Tongue (tissue), 2 donors: ENCODE data around the gene CNN1. TPM values are rescaled to one million over a fixed set of nuclear protein-coding genes. Genes with fewer than 3 reads are reported as not detected.

ENCODE experiments used
- DNase-seq: peaks from one replicate; pipeline ENCODE4 v3.0.0-alpha.2; 2015
- total RNA-seq: library from RNA; depleted of rRNA; stranded (reverse); fragments of >200 nt; gene quantifications from one replicate; pipeline ENCODE4 v1.2.3, GENCODE V29; 2014

The CNN1 gene
- total RNA-seq: 53.1 TPM

- DNase-seq: peak; percentile 82
Measured at GRCh38 chr19:11538232-11539036, at the start of gene CNN1. Gene CNN1 (plus strand): TSS chr19:11538851. CDS start chr19:11538928, 77 bp downstream.

DNA sequence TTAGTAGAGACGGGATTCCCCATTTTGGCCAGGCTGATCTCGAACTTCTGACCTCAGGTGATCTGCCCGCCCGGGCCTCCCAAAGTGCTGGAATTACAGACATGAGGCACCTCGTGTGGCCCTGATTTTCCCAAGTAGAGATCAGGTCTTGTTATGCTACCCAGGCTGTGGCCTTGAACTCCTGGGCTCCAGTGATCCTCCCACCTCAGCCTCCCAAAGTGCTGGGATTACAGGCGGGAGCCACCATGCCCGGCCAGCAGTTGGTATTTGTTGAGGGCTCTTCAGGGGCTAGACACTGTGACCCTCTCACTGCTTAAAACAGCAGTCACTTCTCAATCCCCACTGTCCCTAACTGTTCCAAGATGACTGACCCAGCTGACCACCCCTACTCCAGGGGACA, 49.3 kb upstream of the CNN1 start:
- DNase-seq: no peak

- no peak for DNase-seq
Measured at GRCh38 chr19:11494634-11495285, 43.9 kb upstream of the CNN1 start.

DNA sequence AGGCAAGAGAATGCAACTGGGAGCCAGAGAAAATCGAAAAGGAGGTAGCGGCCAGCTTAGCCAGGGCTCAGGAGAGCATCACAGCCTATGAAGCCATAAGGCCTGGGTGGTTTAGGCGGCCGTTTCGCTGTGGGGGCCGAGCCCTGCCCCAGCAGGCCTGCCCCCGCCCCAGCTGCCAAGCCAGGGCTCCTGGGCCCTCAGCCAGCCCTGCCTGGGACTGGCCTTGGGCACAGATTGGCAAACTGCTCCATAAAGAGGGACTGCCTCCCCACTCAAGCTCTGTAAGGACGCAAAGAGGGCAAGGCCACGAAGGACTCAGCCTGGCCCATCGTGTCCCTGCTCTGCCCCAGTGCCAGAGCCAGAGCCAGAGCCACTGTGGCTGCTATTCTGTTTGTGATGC, 43.2 kb upstream of the CNN1 start:
- DNase-seq: no peak

- DNase-seq: no peak
Measured at GRCh38 chr19:11495885-11496284, 42.8 kb upstream of the CNN1 start.

GRCh38 chr19:11496391-11497163, 42.1 kb upstream of the CNN1 start:
- DNase-seq: peak; percentile 54

DNA sequence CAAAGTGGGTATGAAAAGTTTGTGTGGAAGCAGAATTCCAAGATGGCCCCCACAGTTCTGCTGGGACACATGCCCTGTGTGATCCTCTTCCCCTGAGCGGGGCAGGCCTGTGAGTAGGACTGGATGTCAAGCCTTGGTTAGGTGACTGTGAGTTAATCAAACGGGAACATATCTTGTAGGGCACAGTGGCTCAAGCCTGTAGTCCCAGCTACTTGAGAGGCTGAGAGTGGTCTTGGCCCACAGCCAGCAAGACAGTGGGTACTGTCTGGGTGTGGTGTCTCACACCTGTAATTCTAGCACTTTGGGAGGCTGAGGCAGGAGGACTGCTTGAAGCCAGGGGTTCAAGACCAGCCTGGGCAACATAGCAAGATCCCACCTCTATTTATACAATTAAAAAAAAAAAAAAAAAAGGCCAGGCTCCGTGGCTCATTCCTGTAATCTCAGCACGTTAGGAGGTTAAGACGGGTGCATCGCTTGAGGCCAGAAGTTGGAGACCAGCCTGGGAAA, 39.4 kb upstream of the CNN1 start:
- no peak for DNase-seq

GRCh38 chr19:11499890-11500420, 38.7 kb upstream of the CNN1 start:
- no peak for DNase-seq

DNA sequence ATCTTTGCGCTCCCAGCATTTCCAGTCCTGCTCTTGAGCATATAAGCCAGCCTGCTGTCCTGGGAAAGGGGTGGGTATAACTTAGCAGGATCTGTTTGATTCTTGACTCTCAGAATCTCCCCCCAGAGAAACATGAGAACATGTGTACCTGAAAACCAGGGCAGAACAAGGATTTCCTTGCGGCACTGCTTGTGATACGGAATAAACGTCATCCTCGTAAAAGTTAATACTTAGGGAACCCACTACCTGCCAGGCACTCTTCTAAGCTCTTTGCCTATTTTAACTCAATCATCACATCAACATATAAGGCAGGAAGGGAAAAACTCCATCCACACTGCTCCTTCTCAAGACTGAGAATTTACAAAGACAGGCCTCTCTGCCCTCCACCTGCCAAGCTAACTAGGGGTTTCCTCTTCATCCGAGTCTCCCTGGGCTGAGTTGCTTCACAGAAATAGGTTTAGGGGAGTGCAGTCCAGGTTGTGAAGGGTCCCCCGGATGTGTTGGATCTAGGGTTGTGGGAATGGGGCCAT, 34.1 kb upstream of the CNN1 start:
- DNase-seq: no peak

- peak; percentile 98 for DNase-seq
Measured at GRCh38 chr19:11505032-11505503, 33.6 kb upstream of the CNN1 start.

DNA sequence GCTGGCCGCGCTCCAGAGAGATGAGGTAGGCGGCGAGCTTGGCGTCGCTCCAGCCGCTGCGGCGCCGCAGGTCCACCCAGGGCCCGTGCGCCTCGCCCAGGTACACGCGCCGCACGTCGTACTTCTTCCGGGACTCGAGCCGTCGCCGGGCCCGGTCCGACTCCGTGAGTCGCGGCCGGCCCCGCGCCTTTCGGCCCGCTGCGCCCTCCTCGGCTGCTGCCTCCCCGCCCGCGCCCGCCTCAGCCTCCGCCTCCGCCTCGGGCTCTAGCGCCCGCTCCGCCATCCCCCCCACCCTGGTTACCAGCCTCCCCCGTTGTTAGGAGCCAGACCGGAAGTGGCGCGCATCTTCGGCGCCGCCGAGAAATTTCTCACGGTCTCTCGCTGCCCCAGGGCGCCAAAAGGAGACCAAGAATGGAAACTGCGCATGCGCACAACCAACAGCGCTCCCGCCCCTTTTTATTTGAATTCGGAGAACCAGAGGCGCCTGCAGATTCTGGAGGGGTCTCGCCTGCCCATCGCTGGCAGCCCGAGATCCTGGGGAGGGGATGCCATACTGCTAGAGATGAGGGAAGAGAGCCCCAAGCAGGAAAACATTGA, 33.0 kb upstream of the CNN1 start, which contains the start of gene ZNF653:
Gene ZNF653 (minus strand): TSS at position 336 of the 597 bp plus-strand sequence. CDS start 53 bp downstream, at position 283.
- DNase-seq: peak; percentile 99

DNA sequence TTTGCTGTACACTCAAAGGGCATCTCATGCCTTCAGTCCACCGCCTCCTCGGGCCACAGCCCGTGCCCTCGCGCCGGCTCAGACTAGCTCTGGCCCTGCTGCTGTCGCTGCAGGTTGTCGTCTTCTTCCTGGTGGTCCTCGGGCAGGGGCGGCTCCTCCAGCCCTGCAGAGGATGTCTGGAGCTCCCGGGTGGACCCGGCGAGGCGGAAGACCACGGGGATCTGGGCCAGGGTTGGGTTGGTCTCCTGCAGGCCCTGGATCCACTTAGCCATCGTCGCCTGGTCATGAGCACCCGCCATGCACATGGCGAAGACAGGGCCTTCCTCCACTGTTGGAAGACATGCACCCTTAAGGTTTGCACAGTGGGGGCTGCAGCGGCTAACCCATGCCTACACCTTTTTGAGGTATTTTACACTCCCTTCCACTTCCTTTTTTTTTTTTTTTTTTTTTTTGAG, 32.5 kb upstream of the CNN1 start:
- DNase-seq: no peak

DNA sequence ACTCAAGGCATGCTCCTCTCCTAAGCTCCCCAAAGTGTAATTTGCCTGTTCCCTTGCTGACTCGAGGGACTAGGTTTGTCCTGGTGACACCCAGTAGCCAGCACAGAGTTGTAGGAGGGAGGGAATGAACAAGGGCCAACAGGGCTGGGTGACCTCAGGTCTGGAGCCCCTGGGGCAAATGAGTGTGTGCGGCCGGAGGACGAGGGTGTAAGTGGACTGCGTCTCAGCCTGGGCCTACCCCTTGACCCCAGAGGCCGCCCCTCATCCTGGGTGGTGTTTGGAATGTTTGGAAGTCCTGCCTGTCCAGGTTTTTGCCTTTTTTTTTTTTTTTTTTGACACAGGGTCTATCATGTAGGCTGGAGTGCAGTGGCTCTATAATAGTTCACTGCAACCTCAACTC, 31.7 kb upstream of the CNN1 start:
- DNase-seq: no peak

DNA sequence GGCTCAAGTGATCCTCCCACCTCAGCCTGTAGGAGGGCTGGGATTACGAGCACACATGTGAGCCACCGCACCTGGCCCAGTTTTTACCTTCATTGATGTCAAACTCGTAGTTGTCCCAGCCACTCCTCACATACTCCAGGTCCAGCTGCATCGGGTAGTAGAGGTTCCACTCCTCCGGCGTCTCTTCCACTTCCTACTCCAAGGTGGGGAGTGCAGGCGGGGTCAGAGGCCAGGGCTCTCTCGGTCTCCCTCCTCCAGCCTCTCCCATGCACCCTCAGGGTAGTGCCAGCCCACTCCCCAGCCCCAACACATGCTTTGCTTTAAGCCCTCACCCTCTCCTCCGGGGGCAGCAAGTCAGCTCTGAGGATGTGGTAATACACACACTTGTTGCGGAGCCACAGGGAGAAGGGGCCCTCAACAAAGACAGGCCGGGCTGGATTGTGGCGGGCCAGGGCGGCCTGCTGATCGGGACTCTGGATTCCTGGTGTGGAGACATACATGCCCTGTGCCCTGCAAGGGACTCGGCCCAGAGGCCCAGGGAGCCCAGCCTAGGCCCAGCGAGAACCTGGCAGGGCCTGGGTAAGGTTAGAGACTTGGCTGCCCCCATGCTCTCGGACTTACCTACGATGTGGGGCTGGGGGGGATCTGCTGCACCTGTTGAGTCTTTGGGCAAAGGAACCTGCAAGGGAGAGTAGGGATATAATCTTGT, 31.1 kb upstream of the CNN1 start:
- no peak for DNase-seq

GRCh38 chr19:11510444-11510843, 28.2 kb upstream of the CNN1 start:
- no peak for DNase-seq

GRCh38 chr19:11513946-11514345, 24.7 kb upstream of the CNN1 start:
- DNase-seq: no peak

- no peak for DNase-seq
Measured at GRCh38 chr19:11519138-11519537, 19.5 kb upstream of the CNN1 start.

- peak; percentile 98 for DNase-seq
Measured at GRCh38 chr19:11528551-11529341, 9.9 kb upstream of the CNN1 start, which contains the start of gene ECSIT. Gene ECSIT (minus strand): TSS chr19:11529134. CDS start chr19:11519170, 9,964 bp downstream.

- peak; percentile 85 for DNase-seq
Measured at GRCh38 chr19:11530432-11530831, 8.2 kb upstream of the CNN1 start.

DNA sequence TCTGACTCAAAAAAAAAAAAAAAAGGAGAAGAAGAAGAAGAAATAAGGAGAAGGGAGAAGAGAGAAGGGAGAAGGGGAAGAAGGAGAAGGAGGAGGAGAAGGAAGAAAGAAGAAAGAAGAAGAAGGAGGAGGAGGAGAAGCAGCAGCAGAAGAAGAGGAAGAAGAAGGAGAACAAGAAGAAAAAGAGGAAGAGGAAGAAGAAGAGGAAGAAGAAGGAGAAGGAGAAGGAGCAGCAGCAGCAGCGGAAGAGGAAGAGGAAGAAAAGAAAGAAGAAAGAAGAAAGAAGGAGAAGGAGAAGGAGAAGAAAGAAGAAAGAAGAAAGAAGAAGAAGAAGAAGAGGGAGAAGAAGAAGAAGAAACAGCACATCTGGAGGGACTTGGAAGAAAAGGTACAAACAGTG, 4.1 kb upstream of the CNN1 start:
- DNase-seq: no peak
